Measurements from ENCODE around the gene USP50. TPM values are rescaled to one million over a fixed set of nuclear protein-coding genes. Genes with fewer than 3 reads are reported as not detected.

The USP50 gene
- total RNA-seq, 1 experiment from 2014 or later = not detected

DNA sequence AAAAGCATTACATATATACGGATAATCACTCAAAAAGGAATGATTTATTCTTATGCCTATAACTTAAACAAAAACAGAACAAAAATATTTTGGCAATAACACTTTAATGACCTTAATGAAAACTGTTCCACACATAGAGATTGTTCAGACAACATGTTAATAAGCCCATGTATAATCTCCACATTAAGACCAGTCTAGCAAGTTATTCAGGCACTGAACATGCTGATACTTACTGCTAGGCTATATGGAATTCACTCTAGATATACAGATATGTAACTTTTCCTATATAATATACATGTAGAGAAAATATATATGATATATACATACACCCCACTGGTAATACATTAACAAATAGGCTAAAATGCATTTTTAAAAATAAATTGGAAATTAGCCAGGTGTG lies 43.8 kb upstream of the USP50 start:
- no peak overlapping the region for H3K18ac ChIP-seq (ENCODE audit: insufficient read length, low read depth, low read length)
- H3K4me1 ChIP-seq (ENCODE audit: insufficient read depth, low read length) = no peaks in the 10 kb centered on the region
- no peak for DNase-seq
- no peak overlapping the region for H2AFZ ChIP-seq (ENCODE audit: low read length)
- no peaks in the 10 kb centered on the region for H3K23me2 ChIP-seq (ENCODE audit: insufficient read length, low read depth, low read length, poor library complexity, severe bottlenecking)
- H3K79me1 ChIP-seq (ENCODE audit: insufficient read depth, low read depth, low read length, poor library complexity, severe bottlenecking) = no peaks in the 10 kb centered on the region
- H4K91ac ChIP-seq (ENCODE audit: insufficient read length, low read depth, low read length) = no peak overlapping the region
- H4K20me1 ChIP-seq (ENCODE audit: control insufficient read depth, insufficient read depth, insufficient read length) = no peaks in the 10 kb centered on the region
- no CpG with 5 or more reads among the region's 1 CpG for WGBS (ENCODE audit: extremely low coverage, insufficient read length, low lambda C conversion rate)
- no peak overlapping the region for H3K14ac ChIP-seq (ENCODE audit: insufficient read depth, low read length)
- H3K4ac ChIP-seq (ENCODE audit: low read depth, low read length) = no peak overlapping the region
- no peaks in the 10 kb centered on the region for H3K79me2 ChIP-seq (ENCODE audit: insufficient read depth, low read length)
- H4K8ac ChIP-seq (replicated peaks; ENCODE audit: insufficient read length, low read depth, low read length) = no peak overlapping the region
- H3K56ac ChIP-seq (ENCODE audit: insufficient read length, low read depth, low read length) = no peak overlapping the region
- Mint-ChIP-seq H3K9me3 (no peaks in the 10 kb centered on the region), H3K4me1 (no peaks in the 10 kb centered on the region), H3K4me3 (no peak overlapping the region), H3K27ac (no peak overlapping the region), H3K27me3 (ENCODE audit: low read depth) (no peaks in the 10 kb centered on the region), H3K36me3 (ENCODE audit: insufficient read depth in 1 of 3, low read depth in 3 of 3) (peaks cover 1 to 64% (median 58%) of the 10 kb centered on the region in 3 experiments; a peak in 5 of 7 replicates)
- H2BK20ac ChIP-seq (ENCODE audit: low read depth, low read length, poor library complexity, severe bottlenecking) = no peak overlapping the region
- H2BK15ac ChIP-seq (ENCODE audit: low read depth, low read length) = no peak overlapping the region
- no peak overlapping the region for H4K5ac ChIP-seq (ENCODE audit: insufficient read length, low read depth, low read length)
- H2BK12ac ChIP-seq (ENCODE audit: insufficient read length, low read depth, low read length) = no peak overlapping the region
- no peak overlapping the region for H3K9ac ChIP-seq (ENCODE audit: extremely low read depth, insufficient read length, low read length)
- H3K9me3 ChIP-seq (ENCODE audit: control insufficient read depth, low read depth, low read length) = no peaks in the 10 kb centered on the region
- TF ChIP-seq, protein P1, sequence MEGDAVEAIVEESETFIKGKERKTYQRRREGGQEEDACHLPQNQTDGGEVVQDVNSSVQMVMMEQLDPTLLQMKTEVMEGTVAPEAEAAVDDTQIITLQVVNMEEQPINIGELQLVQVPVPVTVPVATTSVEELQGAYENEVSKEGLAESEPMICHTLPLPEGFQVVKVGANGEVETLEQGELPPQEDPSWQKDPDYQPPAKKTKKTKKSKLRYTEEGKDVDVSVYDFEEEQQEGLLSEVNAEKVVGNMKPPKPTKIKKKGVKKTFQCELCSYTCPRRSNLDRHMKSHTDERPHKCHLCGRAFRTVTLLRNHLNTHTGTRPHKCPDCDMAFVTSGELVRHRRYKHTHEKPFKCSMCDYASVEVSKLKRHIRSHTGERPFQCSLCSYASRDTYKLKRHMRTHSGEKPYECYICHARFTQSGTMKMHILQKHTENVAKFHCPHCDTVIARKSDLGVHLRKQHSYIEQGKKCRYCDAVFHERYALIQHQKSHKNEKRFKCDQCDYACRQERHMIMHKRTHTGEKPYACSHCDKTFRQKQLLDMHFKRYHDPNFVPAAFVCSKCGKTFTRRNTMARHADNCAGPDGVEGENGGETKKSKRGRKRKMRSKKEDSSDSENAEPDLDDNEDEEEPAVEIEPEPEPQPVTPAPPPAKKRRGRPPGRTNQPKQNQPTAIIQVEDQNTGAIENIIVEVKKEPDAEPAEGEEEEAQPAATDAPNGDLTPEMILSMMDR (conservative IDR thresholded peaks at IDR 0.05) = no peak
- no peak overlapping the region for H3K27ac ChIP-seq (ENCODE audit: insufficient read length, low read depth, low read length)
- no peak overlapping the region for H3K4me2 ChIP-seq (ENCODE audit: insufficient read depth, insufficient read length, low read length)
- H3K27me3 ChIP-seq (ENCODE audit: insufficient read depth, low read length) = no peaks in the 10 kb centered on the region
- no peak overlapping the region for H3K23ac ChIP-seq (ENCODE audit: insufficient read length, low read depth, low read length)
- H2BK120ac ChIP-seq (ENCODE audit: low read depth, low read length, poor library complexity, severe bottlenecking) = no peak overlapping the region
- H3T11ph ChIP-seq (ENCODE audit: low read length) = no peak overlapping the region
- H2AK5ac ChIP-seq (ENCODE audit: insufficient read length, low read length) = no peak overlapping the region
- no peak overlapping the region for H2BK5ac ChIP-seq (ENCODE audit: insufficient read length, low read length)

All from H9 (cell line).